ENCODE measurements around the gene SSBP3.
A peak's percentile ranks its signal among the peaks of the same experiment; 100 is the strongest.
"Not testable (repeated sequence)": the region's sequence is repeated elsewhere in the genome, so short reads cannot be mapped to it uniquely, and the experiment has no call there.

Gene SSBP3

GRCh38 chr1:54391450-54392209, 14.6 kb downstream of the SSBP3 start:
- DNase-seq: no peak

- no peak for DNase-seq
Measured at GRCh38 chr1:54390655-54391054, 15.5 kb downstream of the SSBP3 start.

GRCh38 chr1:54389608-54390007, 16.6 kb downstream of the SSBP3 start:
- DNase-seq: not testable (repeated sequence)

GRCh38 chr1:54387419-54387818, 18.8 kb downstream of the SSBP3 start:
- no peak for DNase-seq

GRCh38 chr1:54385727-54386022, 20.5 kb downstream of the SSBP3 start:
- DNase-seq: no peak

- DNase-seq: no peak
Measured at GRCh38 chr1:54384918-54385726, 21.1 kb downstream of the SSBP3 start.

GRCh38 chr1:54384471-54384870, 21.7 kb downstream of the SSBP3 start:
- DNase-seq: no peak

- DNase-seq: no peak
Measured at GRCh38 chr1:54381524-54381923, 24.7 kb downstream of the SSBP3 start.

- no peak for DNase-seq
Measured at GRCh38 chr1:54380290-54380882, 25.8 kb downstream of the SSBP3 start.

- peak; percentile 62 for DNase-seq
Measured at GRCh38 chr1:54379555-54380289, 26.5 kb downstream of the SSBP3 start.

- DNase-seq: no peak
Measured at GRCh38 chr1:54378874-54379554, 27.2 kb downstream of the SSBP3 start.

- DNase-seq: no peak
Measured at GRCh38 chr1:54378157-54378873, 27.9 kb downstream of the SSBP3 start.

GRCh38 chr1:54377040-54377691, 29.0 kb downstream of the SSBP3 start:
- DNase-seq: no peak

- no peak for DNase-seq
Measured at GRCh38 chr1:54376430-54377039, 29.7 kb downstream of the SSBP3 start.

GRCh38 chr1:54375712-54376429, 30.3 kb downstream of the SSBP3 start:
- DNase-seq: no peak

GRCh38 chr1:54375298-54375697, 30.9 kb downstream of the SSBP3 start:
- no peak for DNase-seq

GRCh38 chr1:54374766-54375165, 31.4 kb downstream of the SSBP3 start:
- DNase-seq: no peak

GRCh38 chr1:54372978-54373377, 33.2 kb downstream of the SSBP3 start:
- no peak for DNase-seq

GRCh38 chr1:54371942-54372275, 34.3 kb downstream of the SSBP3 start:
- no peak for DNase-seq

Data from femur (tissue), 1 donor.